AG20443 (cell line): ENCODE data around the gene MLC1.

Experiments
- DNase-seq: peaks from one replicate; pipeline ENCODE4 v3.0.0; 2012; ENCODE audit warnings: low spot score, mixed read lengths

The MLC1 gene

GRCh38 chr22:50015451-50016307, 69.5 kb downstream of the MLC1 start:
- DNase-seq: no peak

- no peak for DNase-seq
Observed at GRCh38 chr22:50014655-50015401, 70.4 kb downstream of the MLC1 start.

GRCh38 chr22:50014053-50014501, 71.1 kb downstream of the MLC1 start:
- DNase-seq: no peak

- DNase-seq: peak; percentile 80
Observed at GRCh38 chr22:50012211-50013181, 72.7 kb downstream of the MLC1 start, which contains the start of gene IL17REL. TSS of gene IL17REL (minus strand) at chr22:50012765. CDS start at chr22:50012646, 119 bp downstream.

DNA sequence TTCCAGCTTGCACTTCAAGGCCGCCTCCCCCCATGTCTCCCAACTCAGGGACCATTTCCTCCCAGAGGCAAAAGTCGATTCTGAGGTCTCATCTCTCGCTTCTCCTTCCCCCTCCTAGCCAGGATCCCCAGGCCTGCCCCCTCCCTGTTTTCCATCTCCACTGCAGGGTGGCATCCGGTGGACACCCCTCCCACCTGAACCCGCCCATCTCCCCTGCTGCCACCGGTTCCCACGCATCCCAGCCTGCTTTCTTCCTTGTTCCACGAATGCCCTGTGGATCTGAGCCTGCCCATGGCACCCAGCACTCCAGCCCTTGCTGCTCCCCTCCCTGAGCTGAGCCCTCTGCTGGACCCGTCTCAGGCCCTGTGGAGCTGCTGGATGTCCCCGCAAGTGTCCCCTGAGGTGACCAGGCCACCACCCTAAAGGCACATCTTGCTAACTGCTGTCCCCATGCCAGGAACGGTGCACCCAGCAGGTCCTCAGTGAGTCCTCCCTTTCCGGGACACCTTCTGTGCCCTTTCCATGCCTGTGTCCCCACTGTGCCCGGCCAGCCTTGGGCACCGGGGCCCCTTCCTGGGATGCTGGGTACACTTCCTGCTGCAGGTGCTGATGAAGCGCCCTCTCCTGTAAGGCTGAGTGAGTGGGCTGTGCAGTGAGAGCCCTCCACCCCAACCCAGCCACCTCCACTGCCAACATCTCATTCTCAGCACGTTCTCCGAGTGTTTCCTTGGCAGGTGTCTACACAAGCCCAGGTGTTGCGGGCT, 73.6 kb downstream of the MLC1 start:
- no peak for DNase-seq

GRCh38 chr22:50010676-50011446, 74.4 kb downstream of the MLC1 start:
- no peak for DNase-seq

DNA sequence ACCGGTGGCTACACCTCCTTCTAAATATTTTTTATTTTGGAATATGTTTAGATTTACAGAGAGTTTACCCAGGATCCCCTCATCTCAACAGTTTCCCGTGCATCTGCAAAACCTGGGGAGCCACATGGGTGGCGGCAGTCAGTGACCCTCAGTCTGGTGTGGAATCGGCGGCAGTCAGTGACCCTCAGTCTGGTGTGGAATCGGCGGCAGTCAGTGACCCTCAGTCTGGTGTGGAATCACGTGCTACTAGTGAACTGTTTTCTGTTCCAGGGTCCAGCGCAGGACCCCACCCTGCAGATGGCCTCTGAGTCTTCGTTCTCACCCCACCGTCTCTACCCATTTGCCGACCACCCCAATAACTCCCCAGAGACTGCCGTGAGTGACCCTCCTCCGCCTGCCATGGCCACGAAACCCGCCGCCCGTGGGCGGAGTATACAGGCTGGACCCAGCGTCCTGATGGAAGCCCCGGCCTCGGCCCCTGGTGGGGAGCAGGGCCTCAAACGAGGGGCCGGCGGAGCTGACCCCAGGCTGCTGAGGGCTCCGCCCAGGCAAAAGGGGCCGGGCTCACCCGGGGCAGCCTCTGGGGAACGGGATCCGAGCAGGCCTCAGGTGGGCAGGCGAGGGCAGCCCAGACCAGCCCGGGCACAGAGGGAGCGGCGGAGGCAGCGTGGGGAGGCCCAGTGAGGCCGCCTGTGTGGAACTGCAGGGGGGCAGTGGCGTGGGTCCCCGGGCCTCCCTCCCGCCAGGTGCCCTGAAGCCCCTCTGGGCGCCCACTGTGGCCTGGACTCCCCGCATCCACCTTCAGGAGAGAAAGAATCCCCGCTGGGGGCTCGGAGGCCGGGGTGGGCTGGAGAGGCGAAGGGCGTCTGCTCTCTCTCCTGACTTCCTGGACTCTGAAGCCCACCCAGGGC, 75.2 kb downstream of the MLC1 start:
- DNase-seq: no peak
